ENCODE results near the gene ACER3.
"Not testable (repeated sequence)": the region's sequence is repeated elsewhere in the genome, so short reads cannot be mapped to it uniquely, and the experiment has no call there.

ACER3 gene

GRCh38 chr11:76860539-76861475, at the start of gene ACER3:
TSS of gene ACER3 (plus strand) at chr11:76860918. CDS start at chr11:76860977, 59 bp downstream.
- H3K4me3 ChIP-seq (ENCODE audit: control insufficient read depth, low read depth, low read length): peak within 1 kb of the TSS; percentile 95
- peak; percentile 18 for DNase-seq (ENCODE audit: low read depth)
- TF ChIP-seq CTCF (IDR thresholded peaks at IDR 0.05; ENCODE audit: control insufficient read depth, insufficient read depth, low read depth, low read length, missing control alignments): peak; percentile 54

GRCh38 chr11:76811259-76811658, 49.5 kb upstream of the ACER3 start:
- TF ChIP-seq CTCF (IDR thresholded peaks at IDR 0.05; ENCODE audit: control insufficient read depth, insufficient read depth, low read depth, low read length, missing control alignments): no peak
- no peak overlapping the region for H3K4me3 ChIP-seq (ENCODE audit: control insufficient read depth, low read depth, low read length)

GRCh38 chr11:76814414-76814813, 46.3 kb upstream of the ACER3 start:
- no peak overlapping the region for H3K4me3 ChIP-seq (ENCODE audit: control insufficient read depth, low read depth, low read length)
- no peak for TF ChIP-seq CTCF (IDR thresholded peaks at IDR 0.05; ENCODE audit: control insufficient read depth, insufficient read depth, low read depth, low read length, missing control alignments)
- no peak for DNase-seq (ENCODE audit: low read depth)

More at GRCh38 chr11:76811259-76811658, 49.5 kb upstream of the ACER3 start:
- DNase-seq (ENCODE audit: low read depth): no peak

DNA sequence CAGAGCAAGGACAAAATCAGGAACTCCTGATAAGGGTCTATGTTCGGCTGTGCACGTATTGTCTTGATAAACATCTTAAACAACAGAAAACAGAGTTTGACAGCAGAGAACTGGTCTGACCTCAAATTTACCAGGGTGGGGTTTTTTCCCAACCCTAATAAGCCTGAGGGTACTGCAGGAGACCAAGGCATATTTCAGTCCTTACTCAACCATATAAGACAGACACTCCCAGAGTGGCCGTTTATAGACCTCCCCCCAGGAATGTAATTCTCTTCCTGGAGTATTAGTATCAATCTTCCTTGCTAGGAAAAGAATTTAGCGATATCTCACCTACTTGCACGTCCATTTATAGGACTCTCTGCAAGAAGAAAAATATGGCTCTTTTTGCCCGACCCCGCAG, 45.0 kb upstream of the ACER3 start:
- not testable (repeated sequence) for H3K4me3 ChIP-seq (ENCODE audit: control insufficient read depth, low read depth, low read length); DNase-seq (ENCODE audit: low read depth)

GRCh38 chr11:76820184-76820566, 40.5 kb upstream of the ACER3 start:
- TF ChIP-seq CTCF (IDR thresholded peaks at IDR 0.05; ENCODE audit: control insufficient read depth, insufficient read depth, low read depth, low read length, missing control alignments): no peak
- no peak overlapping the region for H3K4me3 ChIP-seq (ENCODE audit: control insufficient read depth, low read depth, low read length)
- no peak for DNase-seq (ENCODE audit: low read depth)

DNA sequence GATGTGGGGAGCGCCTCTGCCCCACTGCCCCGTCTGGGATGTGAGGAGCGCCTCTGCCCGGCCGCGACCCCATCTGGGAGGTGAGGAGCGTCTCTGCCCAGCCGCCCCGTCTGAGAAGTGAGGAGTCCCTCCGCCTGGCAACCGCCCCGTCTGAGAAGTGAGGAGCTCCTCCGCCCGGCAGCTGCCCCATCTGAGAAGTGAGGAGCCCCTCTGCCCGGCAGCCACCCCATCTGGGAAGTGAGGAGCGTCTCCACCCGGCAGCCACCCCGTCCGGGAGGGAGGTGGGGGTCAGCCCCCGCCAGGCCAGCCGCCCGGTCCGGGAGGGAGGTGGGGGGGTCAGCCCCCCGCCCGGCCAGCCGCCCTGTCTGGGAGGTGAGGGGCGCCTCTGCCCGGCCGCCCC, 39.3 kb upstream of the ACER3 start:
- not testable (repeated sequence) for DNase-seq (ENCODE audit: low read depth); H3K4me3 ChIP-seq (ENCODE audit: control insufficient read depth, low read depth, low read length)

DNA sequence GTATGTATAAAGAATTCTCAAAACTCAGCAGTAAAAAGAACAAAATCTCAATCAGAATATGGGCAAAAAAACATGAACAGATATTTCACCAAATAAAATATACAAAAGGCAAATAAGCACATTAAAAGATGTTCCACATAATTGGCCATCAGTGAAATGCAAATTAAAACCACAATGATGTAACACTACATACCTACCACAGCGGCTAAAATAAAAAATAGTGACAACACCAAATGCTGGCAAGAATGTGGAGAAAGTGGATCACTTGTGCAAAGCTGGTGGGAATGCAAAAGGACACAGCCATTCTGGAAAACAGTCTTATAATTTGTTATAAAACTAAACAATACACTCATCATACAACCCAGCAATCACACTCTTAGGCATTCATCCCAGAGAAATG, 38.3 kb upstream of the ACER3 start:
- no peak overlapping the region for H3K4me3 ChIP-seq (ENCODE audit: control insufficient read depth, low read depth, low read length)
- DNase-seq (ENCODE audit: low read depth): no peak
- no peak for TF ChIP-seq CTCF (IDR thresholded peaks at IDR 0.05; ENCODE audit: control insufficient read depth, insufficient read depth, low read depth, low read length, missing control alignments)

All from AG09309 (cell line).